Vagina (tissue), 2 donors: ENCODE data around the gene TXNRD2. TPM values are rescaled to one million over a fixed set of nuclear protein-coding genes. Genes with fewer than 3 reads are reported as not detected.
A peak's percentile ranks its signal among the peaks of the same experiment; 100 is the strongest.
"Not testable (repeated sequence)": the region's sequence is repeated elsewhere in the genome, so short reads cannot be mapped to it uniquely, and the experiment has no call there.

ENCODE experiments used
- DNase-seq, 2 donors: peaks; one replicate each; pipeline ENCODE4 v3.0.0-alpha.2; 2017; ENCODE audit errors: extremely low spot score in 2 of 2
- H3K27ac ChIP-seq: fragments of 200-600 bp; sonication (generic); one replicate; pipeline ENCODE4 v1.5.1; 2019
- H3K27me3 ChIP-seq: fragments of 200-600 bp; sonication (generic); one replicate; pipeline ENCODE4 v1.5.1; 2019
- H3K36me3 ChIP-seq, 2 donors: fragments of 200-600 bp; sonication (generic); one replicate each; pipeline ENCODE4 v1.5.1; 2017 to 2019
- H3K4me1 ChIP-seq: fragments of 200-600 bp; sonication (generic); one replicate; pipeline ENCODE4 v1.5.1; 2019
- H3K4me3 ChIP-seq, 2 donors: fragments of 200-600 bp; sonication (generic); 1 replicate in 1 of 2; 2 replicates in 1 of 2; pipeline ENCODE4 v1.5.1; 2016 to 2019
- H3K9me3 ChIP-seq: fragments of 200-600 bp; sonication (generic); one replicate; pipeline ENCODE4 v1.5.1; 2019
- CTCF ChIP-seq, 3 experiments: fragments of 450-650 bp in 2 of 3; fragments of 200-600 bp in 1 of 3; sonication (generic) in 1 of 3; IDR thresholded peaks; one replicate each; pipeline ENCODE4 v1.5.1; 2017 to 2019; ENCODE audit warnings: antibody characterized with exemption in 3 of 3, mild to moderate bottlenecking in 2 of 3, moderate library complexity in 2 of 3
- POLR2A ChIP-seq, 2 donors: fragments of 450-650 bp; IDR thresholded peaks; one replicate each; pipeline ENCODE4 v1.6.1; 2017; ENCODE audit warnings: antibody characterized with exemption in 2 of 2, mild to moderate bottlenecking in 2 of 2, moderate library complexity in 2 of 2
- POLR2AphosphoS5 ChIP-seq, 2 donors: sonication (generic); formaldehyde crosslinking; IDR thresholded peaks; one replicate each; pipeline ENCODE4 v1.9.0; 2017; ENCODE audit warnings: antibody characterized with exemption in 2 of 2, mild to moderate bottlenecking in 2 of 2, low read depth in 1 of 2; ENCODE audit not compliant: insufficient read depth in 1 of 2
- intact Hi-C: fragments of 100-400 bp; cut with DNase I; formaldehyde crosslinking; loops from one replicate; pipeline ENCODE4 v1.15.1; 2023
- total RNA-seq: library from RNA; depleted of rRNA; stranded (reverse); fragments of >200 nt; gene quantifications from one replicate; pipeline ENCODE4 v1.2.3, GENCODE V29; 2016

The TXNRD2 gene
- total RNA-seq, 1 donor from 2014 or later = 13.5 TPM

- Histone ChIP-seq H3K36me3 (no peaks in the 10 kb centered on the region), H3K4me1 (peaks cover 61% of the 10 kb centered on the region), H3K27me3 (no peaks in the 10 kb centered on the region), H3K4me3 (peak overlapping the region; percentile 80 to 89), H3K9me3 (no peaks in the 10 kb centered on the region), H3K27ac (peak overlapping the region; percentile 97)
- no peak for TF ChIP-seq POLR2A (IDR thresholded peaks at IDR 0.05)
- TF ChIP-seq POLR2AphosphoS5 (IDR thresholded peaks at IDR 0.05; ENCODE audit: insufficient read depth in 1 of 2, low read depth in 1 of 2) = no peak
- TF ChIP-seq CTCF (IDR thresholded peaks at IDR 0.05) = peak in 1 of 3 experiments; percentile 6
- no peak for DNase-seq
- intact Hi-C loops = no loop called here
These were observed 801 bp upstream of the TXNRD2 start for GRCh38 chr22:19942157-19943081.

- peak overlapping the region; percentile 97 for H3K27ac ChIP-seq
These were observed 868 bp downstream of the TXNRD2 start for GRCh38 chr22:19940536-19941364.

GRCh38 chr22:19937616-19938473, 3.8 kb downstream of the TXNRD2 start:
- intact Hi-C loops = no loop called here
- Histone ChIP-seq H3K9me3 (no peaks in the 10 kb centered on the region), H3K27me3 (no peaks in the 10 kb centered on the region), H3K4me3 (no peak overlapping the region), H3K36me3 (no peaks in the 10 kb centered on the region), H3K27ac (no peak overlapping the region), H3K4me1 (peaks cover 23% of the 10 kb centered on the region)
- TF ChIP-seq POLR2A (IDR thresholded peaks at IDR 0.05) = no peak
- TF ChIP-seq CTCF (IDR thresholded peaks at IDR 0.05) = no peak
- TF ChIP-seq POLR2AphosphoS5 (IDR thresholded peaks at IDR 0.05; ENCODE audit: insufficient read depth in 1 of 2, low read depth in 1 of 2) = no peak
- DNase-seq = no peak

More at GRCh38 chr22:19940536-19941364, 868 bp downstream of the TXNRD2 start:
- Histone ChIP-seq H3K9me3 (no peaks in the 10 kb centered on the region), H3K27me3 (no peaks in the 10 kb centered on the region), H3K4me3 (peak overlapping the region; percentile 80 to 89), H3K36me3 (no peaks in the 10 kb centered on the region), H3K4me1 (peaks cover 50% of the 10 kb centered on the region)
- no peak for DNase-seq
- intact Hi-C loops = no loop called here
- TF ChIP-seq POLR2AphosphoS5 (IDR thresholded peaks at IDR 0.05; ENCODE audit: insufficient read depth in 1 of 2, low read depth in 1 of 2) (no peak), CTCF (IDR thresholded peaks at IDR 0.05) (no peak), POLR2A (IDR thresholded peaks at IDR 0.05) (no peak)

DNA sequence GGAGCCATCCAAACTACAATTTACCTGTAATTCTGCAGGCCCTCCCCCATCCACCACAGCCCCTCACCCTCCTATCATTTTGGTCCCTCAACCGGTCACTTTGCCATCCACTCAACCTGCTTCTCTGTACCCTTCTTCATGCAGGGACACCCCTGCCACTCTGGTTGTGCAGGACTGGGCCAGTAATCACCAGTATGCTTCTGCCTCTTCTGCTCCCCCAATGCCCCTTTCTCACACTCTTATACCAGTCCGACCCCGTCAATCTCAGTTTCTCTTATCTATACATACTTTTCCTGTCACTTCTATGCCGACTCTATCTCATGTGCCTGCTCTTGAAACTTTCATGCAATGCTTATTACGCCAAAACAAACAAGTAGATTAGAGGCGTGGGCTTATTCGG, 5.1 kb downstream of the TXNRD2 start:
- Histone ChIP-seq H3K4me1 (peaks cover 14% of the 10 kb centered on the region), H3K27ac (no peak overlapping the region), H3K4me3 (no peak overlapping the region), H3K36me3 (no peaks in the 10 kb centered on the region), H3K27me3 (no peaks in the 10 kb centered on the region), H3K9me3 (no peaks in the 10 kb centered on the region)
- intact Hi-C loops = no loop called here
- DNase-seq = no peak
- TF ChIP-seq POLR2AphosphoS5 (IDR thresholded peaks at IDR 0.05; ENCODE audit: insufficient read depth in 1 of 2, low read depth in 1 of 2) (no peak), CTCF (IDR thresholded peaks at IDR 0.05) (no peak), POLR2A (IDR thresholded peaks at IDR 0.05) (no peak)

DNA sequence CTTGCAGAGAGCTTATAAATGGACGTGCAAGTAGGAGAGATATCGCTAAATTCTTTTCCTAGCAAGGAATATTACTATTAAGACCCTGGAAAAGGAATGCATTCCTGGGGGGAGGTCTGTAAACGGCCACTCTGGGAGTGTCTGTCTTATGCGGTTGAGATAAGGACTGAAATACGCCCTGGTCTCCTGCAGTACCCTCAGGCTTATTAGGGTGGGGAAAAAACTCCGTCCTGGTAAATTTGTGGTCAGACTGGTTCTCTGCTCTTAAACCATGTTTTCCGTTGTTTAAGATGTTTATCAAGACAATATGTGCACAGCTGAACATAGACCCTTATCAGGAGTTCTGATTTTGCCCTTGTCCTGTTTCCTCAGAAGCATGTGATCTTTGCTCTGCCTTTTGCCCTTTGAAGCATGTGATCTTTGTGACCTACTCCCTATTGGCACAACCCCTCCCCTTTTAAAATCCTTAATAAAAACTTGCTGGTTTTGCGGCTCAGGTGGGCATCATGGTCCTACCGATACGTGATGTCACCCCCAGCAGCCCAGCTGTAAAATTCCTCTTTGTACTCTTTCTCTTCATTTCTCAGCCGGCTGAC, 6.4 kb downstream of the TXNRD2 start:
- H3K36me3 ChIP-seq, intact Hi-C loops, H3K4me3 ChIP-seq, H3K27ac ChIP-seq, H3K9me3 ChIP-seq, H3K27me3 ChIP-seq, H3K4me1 ChIP-seq, DNase-seq: not testable (repeated sequence)
